Ovary (tissue), 9 donors: Measurements from ENCODE around the gene FGD2. TPM values are rescaled to one million over a fixed set of nuclear protein-coding genes. Genes with fewer than 3 reads are reported as not detected.

Source experiments
- DNase-seq, 5 donors: peaks; one replicate each; pipeline ENCODE4 v3.0.0-alpha.2; 2019 to 2020
- H3K27ac ChIP-seq, 2 donors: fragments of 200-600 bp; one replicate each; pipeline versions ENCODE4 v1.5.1 to v1.8.0; 2019 to 2022
- H3K27me3 ChIP-seq: fragments of 200-600 bp; one replicate; pipeline ENCODE4 v1.8.0; 2022
- H3K36me3 ChIP-seq: fragments of 200-600 bp; sonication (generic); one replicate; pipeline ENCODE4 v1.5.1; 2019
- H3K4me1 ChIP-seq: one replicate; pipeline ENCODE4 v1.8.1; 2013; ENCODE audit warnings: mild to moderate bottlenecking, moderate library complexity; ENCODE audit not compliant: insufficient read depth
- H3K4me3 ChIP-seq: fragments of 200-600 bp; sonication (generic); one replicate; pipeline ENCODE4 v1.5.1; 2017
- H3K9me3 ChIP-seq, 2 donors: fragments of 200-600 bp in 1 of 2; sonication (generic) in 1 of 2; one replicate each; pipeline versions ENCODE4 v1.5.1 to v1.8.1; 2013 to 2019; ENCODE audit warnings: mild to moderate bottlenecking in 1 of 2, moderate library complexity in 1 of 2
- EP300 ChIP-seq: sonication (generic); formaldehyde crosslinking; IDR thresholded peaks from one replicate; pipeline ENCODE4 v1.6.1; 2017; ENCODE audit warnings: antibody characterized with exemption
- POLR2A ChIP-seq: fragments of 450-650 bp; IDR thresholded peaks from one replicate; pipeline ENCODE4 v1.6.1; 2017; ENCODE audit warnings: antibody characterized with exemption, mild to moderate bottlenecking, moderate library complexity
- WGBS, 3 donors: extraction: QIAGEN DNeasy Blood & Tissue Kit in 1 of 3; methylation state at CpG; one replicate each; pipeline versions ENCODE4 v1.1.5 to v1.1.7; 2013 to 2017; 5-methylcytosine and 5-hydroxymethylcytosine counted together
- intact Hi-C, 4 donors: fragments of 100-400 bp; cut with DNase I; formaldehyde crosslinking; loops; one replicate each; pipeline versions ENCODE4 v1.11.0 to v1.15.1; 2022 to 2023
- polyA plus RNA-seq, 2 donors: library from polyadenylated mRNA; stranded (reverse); fragments of 200-250 nt in 1 of 2; fragments of 350-450 nt in 1 of 2; fragmentation: Illumina TruSeq in 1 of 2; extraction: RNeasy Lipid Tissue Mini Kit (QIAGEN cat#74804) in 1 of 2; gene quantifications; one replicate each; pipeline ENCODE4 v1.2.3, GENCODE V29; 2013 to 2014
- total RNA-seq, 7 donors: library from RNA; depleted of rRNA in 2 of 7; stranded (reverse); fragments of >200 nt in 2 of 7; fragmentation: NEBNext Ultra II Directional in 3 of 7; extraction: Animal tissue kit (Norgen Biotek cat#: 25700) in 3 of 7; gene quantifications; one replicate each; pipeline versions ENCODE4 v1.1.0 to v1.2.4, GENCODE V29; 2016 to 2023
- TF ChIP-seq, protein P1 (sequence below), 3 donors: fragments of 450-650 bp in 2 of 3; fragments of 200-600 bp in 1 of 3; IDR thresholded peaks; one replicate each; pipeline versions ENCODE4 v1.5.1 to v1.8.0; 2016 to 2022; ENCODE audit warnings: antibody characterized with exemption in 3 of 3, mild to moderate bottlenecking in 1 of 3
- donor health status: DM: no; HTN: no; CAD: no; lungs with moderate emphysema.
- donor health status: DM: no; HTN: no; CAD: no.
- donor health status: Bipolar disorder and iron deficiency.
- donor health status: DM: yes; HTN: yes; CAD: no.
- donor health status: DM: no; HTN: no; CAD: no.
- donor health status: DM: yes; HTN: yes; CAD: no.

The FGD2 gene
- total and polyA plus RNA-seq, 9 donors, result 2.3 to 13.6 (median 4.1) TPM

GRCh38 chr6:37013516-37014491 lies 8.3 kb downstream of the FGD2 start:
- no peaks in the 10 kb centered on the region for H3K9me3 ChIP-seq
- TF ChIP-seq EP300, result no peak
- no peak for TF ChIP-seq POLR2A
- TF ChIP-seq, protein P1, sequence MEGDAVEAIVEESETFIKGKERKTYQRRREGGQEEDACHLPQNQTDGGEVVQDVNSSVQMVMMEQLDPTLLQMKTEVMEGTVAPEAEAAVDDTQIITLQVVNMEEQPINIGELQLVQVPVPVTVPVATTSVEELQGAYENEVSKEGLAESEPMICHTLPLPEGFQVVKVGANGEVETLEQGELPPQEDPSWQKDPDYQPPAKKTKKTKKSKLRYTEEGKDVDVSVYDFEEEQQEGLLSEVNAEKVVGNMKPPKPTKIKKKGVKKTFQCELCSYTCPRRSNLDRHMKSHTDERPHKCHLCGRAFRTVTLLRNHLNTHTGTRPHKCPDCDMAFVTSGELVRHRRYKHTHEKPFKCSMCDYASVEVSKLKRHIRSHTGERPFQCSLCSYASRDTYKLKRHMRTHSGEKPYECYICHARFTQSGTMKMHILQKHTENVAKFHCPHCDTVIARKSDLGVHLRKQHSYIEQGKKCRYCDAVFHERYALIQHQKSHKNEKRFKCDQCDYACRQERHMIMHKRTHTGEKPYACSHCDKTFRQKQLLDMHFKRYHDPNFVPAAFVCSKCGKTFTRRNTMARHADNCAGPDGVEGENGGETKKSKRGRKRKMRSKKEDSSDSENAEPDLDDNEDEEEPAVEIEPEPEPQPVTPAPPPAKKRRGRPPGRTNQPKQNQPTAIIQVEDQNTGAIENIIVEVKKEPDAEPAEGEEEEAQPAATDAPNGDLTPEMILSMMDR (IDR thresholded peaks at IDR 0.05), result no peak
- no peaks in the 10 kb centered on the region for H3K27me3 ChIP-seq
- H3K4me3 ChIP-seq, result no peak overlapping the region
- no peaks in the 10 kb centered on the region for H3K4me1 ChIP-seq
- H3K27ac ChIP-seq, result no peak overlapping the region
- no peak for DNase-seq
- 68 to 72% (median 70%) methylated on average over 19 to 21 of the region's 21 CpGs for WGBS, 3 donors
- intact Hi-C loops, result loop anchor here in 2 of 4 donors (10.0 kb wide), 2 partner anchors 239 to 249 kb away; no protein-coding TSS in a partner anchor
- no peaks in the 10 kb centered on the region for H3K36me3 ChIP-seq

- Histone ChIP-seq H3K36me3 (no peaks in the 10 kb centered on the region), H3K9me3 (no peaks in the 10 kb centered on the region), H3K27me3 (no peaks in the 10 kb centered on the region), H3K4me3 (no peak overlapping the region), H3K4me1 (no peaks in the 10 kb centered on the region), H3K27ac (no peak overlapping the region)
- no peak for TF ChIP-seq EP300
- TF ChIP-seq POLR2A, result no peak
- TF ChIP-seq, protein P1 (IDR thresholded peaks at IDR 0.05), result no peak
- intact Hi-C loops, result loop anchor here (5.0 to 10.0 kb wide), 4 partner anchors 127 to 250 kb away; partner anchors contain the start of gene C6orf89 (in 2 of the 4)
- 88 to 92% (median 90%) methylated on average over 12 of the region's 12 CpGs for WGBS, 3 donors
- no peak for DNase-seq
Observed at GRCh38 chr6:37014667-37015066, 9.2 kb downstream of the FGD2 start.

DNA sequence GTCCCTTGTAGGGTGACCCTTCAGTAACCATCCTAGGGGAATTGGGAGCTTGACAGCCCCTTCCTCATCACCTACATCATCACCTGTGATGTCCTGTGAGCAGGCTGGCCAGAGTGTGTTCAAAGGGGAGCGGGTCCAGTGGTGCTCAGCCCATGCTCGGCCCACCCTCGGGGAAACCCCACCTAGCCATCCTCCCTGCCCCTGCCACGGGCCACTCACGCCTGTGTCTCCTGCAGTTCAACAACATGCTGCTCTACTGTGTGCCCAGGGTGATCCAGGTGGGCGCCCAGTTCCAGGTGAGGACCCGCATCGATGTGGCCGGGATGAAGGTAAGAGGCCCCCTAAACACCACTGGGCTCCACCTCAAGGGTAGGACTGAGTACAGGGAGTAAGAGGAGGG lies 10.1 kb downstream of the FGD2 start:
- Histone ChIP-seq H3K27ac (no peak overlapping the region), H3K4me3 (no peak overlapping the region), H3K4me1 (no peaks in the 10 kb centered on the region), H3K36me3 (no peaks in the 10 kb centered on the region), H3K9me3 (no peaks in the 10 kb centered on the region), H3K27me3 (no peaks in the 10 kb centered on the region)
- TF ChIP-seq EP300 (no peak), POLR2A (no peak)
- TF ChIP-seq, protein P1 (IDR thresholded peaks at IDR 0.05), result no peak
- DNase-seq, result no peak
- intact Hi-C loops, result loop anchor here (5.0 to 10.0 kb wide), 4 partner anchors 128 to 251 kb away; partner anchors contain the start of gene C6orf89 (in 2 of the 4)
- WGBS, 3 donors, result 89 to 91% (median 90%) methylated on average over 9 of the region's 9 CpGs

GRCh38 chr6:37016995-37017394 lies 11.5 kb downstream of the FGD2 start:
- intact Hi-C loops, result loop anchor here (5.0 to 10.0 kb wide), 4 partner anchors 130 to 252 kb away; partner anchors contain the start of gene C6orf89 (in 2 of the 4)
- TF ChIP-seq, protein P1 (IDR thresholded peaks at IDR 0.05), result no peak
- no peak for TF ChIP-seq POLR2A
- TF ChIP-seq EP300, result no peak
- DNase-seq, result no peak
- 71 to 76% (median 72%) methylated on average over 3 of the region's 3 CpGs for WGBS, 3 donors
- Histone ChIP-seq H3K27me3 (no peaks in the 10 kb centered on the region), H3K4me1 (no peaks in the 10 kb centered on the region), H3K36me3 (no peaks in the 10 kb centered on the region), H3K9me3 (no peaks in the 10 kb centered on the region), H3K27ac (no peak overlapping the region), H3K4me3 (no peak overlapping the region)
